Muscle layer of duodenum (tissue), 2 donors: Measurements from ENCODE around the gene NR5A2.
A peak's percentile ranks its signal among the peaks of the same experiment; 100 is the strongest.

Experiments
- H3K27ac ChIP-seq: one replicate; pipeline ENCODE4 v1.7.0; 2013; ENCODE audit warnings: mild to moderate bottlenecking, low read length
- H3K27me3 ChIP-seq: one replicate; pipeline ENCODE4 v1.7.0; 2013; ENCODE audit warnings: low read depth, mild to moderate bottlenecking, control low read depth, low read length
- H3K36me3 ChIP-seq, 2 donors: one replicate each; pipeline ENCODE4 v1.7.0; 2013; ENCODE audit warnings: low read length in 2 of 2, control low read depth in 1 of 2, mild to moderate bottlenecking in 1 of 2; ENCODE audit not compliant: insufficient read depth in 2 of 2, control insufficient read depth in 1 of 2
- H3K4me1 ChIP-seq, 2 donors: one replicate each; pipeline ENCODE4 v1.7.0; 2013; ENCODE audit warnings: low read length in 2 of 2, mild to moderate bottlenecking in 2 of 2, control low read depth in 1 of 2, moderate library complexity in 1 of 2; ENCODE audit not compliant: insufficient read depth in 2 of 2, control insufficient read depth in 1 of 2
- H3K4me3 ChIP-seq, 2 donors: one replicate each; pipeline ENCODE4 v1.7.0; 2013; ENCODE audit warnings: low read length in 2 of 2, low read depth in 1 of 2, mild to moderate bottlenecking in 1 of 2
- H3K9me3 ChIP-seq, 2 donors: one replicate each; pipeline ENCODE4 v1.7.0; 2013; ENCODE audit warnings: low read length in 2 of 2, control low read depth in 1 of 2, mild to moderate bottlenecking in 1 of 2; ENCODE audit not compliant: control insufficient read depth in 1 of 2
- donor health status: healthy.

The NR5A2 gene

DNA sequence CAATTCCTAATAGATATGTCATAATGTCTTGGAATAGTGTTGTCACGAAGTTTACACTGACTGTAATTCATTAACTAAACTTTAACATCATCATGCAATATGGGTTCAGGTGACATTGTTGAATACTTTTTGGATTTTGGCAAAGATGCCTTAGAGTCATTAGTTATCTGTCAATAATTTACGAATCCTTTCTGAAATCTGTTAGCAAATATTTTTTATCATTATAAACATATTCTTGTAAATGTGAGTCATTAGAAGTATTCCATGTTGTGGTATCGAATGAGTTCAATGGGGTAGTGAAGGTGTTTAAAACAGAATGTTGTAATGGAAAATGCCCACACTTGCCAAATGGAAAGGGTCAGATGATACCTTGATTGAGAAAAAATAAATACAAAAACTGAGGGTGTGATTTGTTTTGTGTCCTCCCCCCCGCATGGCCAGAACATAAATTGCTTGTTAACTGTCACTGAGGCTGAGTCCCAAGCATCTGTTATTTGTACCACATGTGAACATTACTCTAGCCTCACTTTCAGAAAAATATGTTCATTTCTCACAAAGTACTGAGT is 5.2 kb upstream of the NR5A2 start:
- H3K9me3 ChIP-seq, result no peaks in the 10 kb centered on the region
- H3K27me3 ChIP-seq, result no peaks in the 10 kb centered on the region
- no peaks in the 10 kb centered on the region for H3K4me1 ChIP-seq
- H3K27ac ChIP-seq, result no peak overlapping the region
- no peak overlapping the region for H3K4me3 ChIP-seq
- H3K36me3 ChIP-seq, result no peaks in the 10 kb centered on the region

- no peaks in the 10 kb centered on the region for H3K36me3 ChIP-seq
- no peaks in the 10 kb centered on the region for H3K9me3 ChIP-seq
- H3K27ac ChIP-seq, result peak overlapping the region; percentile 91
- H3K4me1 ChIP-seq, result peaks cover 0 to 9% of the 10 kb centered on the region in 2 donors
- peak overlapping the region; percentile 61 to 63 for H3K4me3 ChIP-seq
- peaks cover 15% of the 10 kb centered on the region for H3K27me3 ChIP-seq
Observed at GRCh38 chr1:200028586-200029034, 1.1 kb downstream of the NR5A2 start.

- Histone ChIP-seq H3K4me3 (peak overlapping the region; percentile 61 to 63), H3K9me3 (no peaks in the 10 kb centered on the region), H3K27me3 (peaks cover 21% of the 10 kb centered on the region), H3K4me1 (peaks cover 0 to 9% of the 10 kb centered on the region in 2 donors), H3K27ac (peak overlapping the region; percentile 91), H3K36me3 (no peaks in the 10 kb centered on the region)
Observed at GRCh38 chr1:200029035-200029821, 1.7 kb downstream of the NR5A2 start.

- peak overlapping the region; percentile 61 to 63 for H3K4me3 ChIP-seq
Observed at GRCh38 chr1:200029822-200030152, 2.3 kb downstream of the NR5A2 start.

GRCh38 chr1:200030791-200031190 is 3.3 kb downstream of the NR5A2 start:
- H3K27me3 ChIP-seq, result peaks cover 32% of the 10 kb centered on the region
- no peaks in the 10 kb centered on the region for H3K9me3 ChIP-seq
- H3K36me3 ChIP-seq, result no peaks in the 10 kb centered on the region
- H3K4me1 ChIP-seq, result peaks cover 0 to 20% of the 10 kb centered on the region in 2 donors
- peak overlapping the region in 1 of 2 donors; percentile 63 for H3K4me3 ChIP-seq
- H3K27ac ChIP-seq, result no peak overlapping the region

More at GRCh38 chr1:200029822-200030152, 2.3 kb downstream of the NR5A2 start:
- H3K9me3 ChIP-seq, result no peaks in the 10 kb centered on the region
- peaks cover 0 to 13% of the 10 kb centered on the region in 2 donors for H3K4me1 ChIP-seq
- no peaks in the 10 kb centered on the region for H3K36me3 ChIP-seq
- peaks cover 22% of the 10 kb centered on the region for H3K27me3 ChIP-seq
- H3K27ac ChIP-seq, result peak overlapping the region; percentile 91

GRCh38 chr1:200033511-200034261 is 6.2 kb downstream of the NR5A2 start:
- Histone ChIP-seq H3K9me3 (no peaks in the 10 kb centered on the region), H3K27ac (no peak overlapping the region), H3K4me3 (no peak overlapping the region), H3K4me1 (peaks cover 0 to 26% of the 10 kb centered on the region in 2 donors), H3K27me3 (peaks cover 58% of the 10 kb centered on the region), H3K36me3 (no peaks in the 10 kb centered on the region)

DNA sequence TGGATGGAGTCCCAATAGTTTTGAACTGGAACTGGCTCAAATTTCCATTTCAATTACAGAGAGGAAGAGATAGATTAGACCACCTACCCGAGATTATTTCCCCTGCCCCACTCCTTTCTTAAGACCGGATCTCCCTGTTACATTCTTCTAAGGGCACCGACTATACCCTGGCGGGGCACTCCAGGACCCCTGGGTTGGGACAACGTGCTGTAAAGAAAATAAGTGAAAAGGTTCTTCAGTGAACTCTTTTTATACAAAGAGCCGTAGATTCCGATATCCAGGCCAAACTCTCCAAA is 6.7 kb downstream of the NR5A2 start:
- Histone ChIP-seq H3K27me3 (peaks cover 61% of the 10 kb centered on the region), H3K4me3 (no peak overlapping the region), H3K9me3 (no peaks in the 10 kb centered on the region), H3K27ac (no peak overlapping the region), H3K4me1 (peaks cover 0 to 27% of the 10 kb centered on the region in 2 donors), H3K36me3 (no peaks in the 10 kb centered on the region)

- Histone ChIP-seq H3K27me3 (peaks cover 62% of the 10 kb centered on the region), H3K9me3 (no peaks in the 10 kb centered on the region), H3K4me1 (peaks cover 0 to 28% of the 10 kb centered on the region in 2 donors), H3K27ac (no peak overlapping the region), H3K4me3 (peak overlapping the region; percentile 7 to 36), H3K36me3 (no peaks in the 10 kb centered on the region)
Observed at GRCh38 chr1:200034761-200035396, 7.4 kb downstream of the NR5A2 start.

GRCh38 chr1:200035397-200035955 is 8.0 kb downstream of the NR5A2 start:
- Histone ChIP-seq H3K27me3 (peaks cover 62% of the 10 kb centered on the region), H3K36me3 (no peaks in the 10 kb centered on the region), H3K9me3 (no peaks in the 10 kb centered on the region), H3K27ac (no peak overlapping the region), H3K4me1 (peaks cover 0 to 34% of the 10 kb centered on the region in 2 donors), H3K4me3 (peak overlapping the region in 1 of 2 donors; percentile 36)

- H3K4me3 ChIP-seq, result no peak overlapping the region
- H3K27ac ChIP-seq, result no peak overlapping the region
- H3K27me3 ChIP-seq, result peaks cover 69% of the 10 kb centered on the region
- no peaks in the 10 kb centered on the region for H3K9me3 ChIP-seq
- peaks cover 0 to 40% of the 10 kb centered on the region in 2 donors for H3K4me1 ChIP-seq
- no peaks in the 10 kb centered on the region for H3K36me3 ChIP-seq
Observed at GRCh38 chr1:200035956-200036618, 8.6 kb downstream of the NR5A2 start.
